ENCODE results near the gene BMP5.

DNA sequence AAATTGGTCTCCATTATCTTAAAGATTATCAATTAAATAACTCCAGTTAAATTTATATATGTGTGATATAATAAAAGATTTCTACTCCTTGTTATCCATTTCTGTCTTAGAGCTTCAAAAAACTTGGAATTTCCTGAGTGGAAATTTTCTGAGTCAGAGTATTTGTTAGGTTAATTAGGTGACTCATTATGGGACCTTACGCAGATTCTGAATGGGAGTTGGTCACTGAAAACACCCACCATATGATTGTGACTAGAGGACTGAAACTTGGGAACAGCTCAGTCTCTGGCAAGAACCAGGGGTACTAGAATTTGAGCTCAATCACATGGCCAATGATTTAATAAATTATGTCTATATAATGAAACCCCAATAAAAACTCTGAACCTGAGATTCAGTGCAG is 171.0 kb downstream of the BMP5 start:
- no peak for TF ChIP-seq POLR2A (IDR thresholded peaks at IDR 0.05)
- no peak for TF ChIP-seq CTCF (IDR thresholded peaks at IDR 0.05 in 4 of 5, conservative IDR thresholded peaks at IDR 0.05 in 1 of 5)
